OCI-M1 (cell line): Measurements from ENCODE around the gene ATM.
A peak's percentile ranks its signal among the peaks of the same experiment; 100 is the strongest.
"Not testable (repeated sequence)": the region's sequence is repeated elsewhere in the genome, so short reads cannot be mapped to it uniquely, and the experiment has no call there.

Source experiments
- DNase-seq: peaks from one replicate; lab custom pipeline; 2025; lab: John Stamatoyannopoulos, UW

Gene ATM

DNA sequence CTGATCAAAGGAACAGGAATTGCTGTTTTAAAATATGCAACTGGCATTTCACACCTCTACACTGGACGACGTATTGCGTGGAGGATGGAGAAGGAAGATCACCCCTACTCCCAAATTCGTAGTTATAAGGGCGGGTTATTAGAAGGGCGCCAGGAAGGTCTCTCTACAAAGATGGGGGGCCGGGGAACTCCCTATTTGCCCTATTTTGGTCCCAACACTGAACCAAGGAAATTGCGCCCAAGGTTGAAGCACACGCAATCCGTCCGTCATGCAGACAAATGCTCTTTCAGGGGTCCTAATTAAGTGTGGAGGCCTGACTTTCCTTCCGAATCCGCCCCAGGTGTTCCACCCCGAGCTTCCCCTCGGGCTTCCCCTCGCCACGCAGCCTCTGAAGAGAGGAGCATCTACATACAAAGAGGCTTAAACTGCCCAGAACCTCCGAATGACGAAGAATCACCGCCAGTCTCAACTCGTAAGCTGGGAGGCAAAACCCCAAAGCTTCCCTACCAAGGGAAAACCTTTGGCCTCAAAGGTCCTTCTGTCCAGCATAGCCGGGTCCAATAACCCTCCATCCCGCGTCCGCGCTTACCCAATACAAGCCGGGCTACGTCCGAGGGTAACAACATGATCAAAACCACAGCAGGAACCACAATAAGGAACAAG lies 825 bp upstream of the ATM start:
- no peak for DNase-seq

DNA sequence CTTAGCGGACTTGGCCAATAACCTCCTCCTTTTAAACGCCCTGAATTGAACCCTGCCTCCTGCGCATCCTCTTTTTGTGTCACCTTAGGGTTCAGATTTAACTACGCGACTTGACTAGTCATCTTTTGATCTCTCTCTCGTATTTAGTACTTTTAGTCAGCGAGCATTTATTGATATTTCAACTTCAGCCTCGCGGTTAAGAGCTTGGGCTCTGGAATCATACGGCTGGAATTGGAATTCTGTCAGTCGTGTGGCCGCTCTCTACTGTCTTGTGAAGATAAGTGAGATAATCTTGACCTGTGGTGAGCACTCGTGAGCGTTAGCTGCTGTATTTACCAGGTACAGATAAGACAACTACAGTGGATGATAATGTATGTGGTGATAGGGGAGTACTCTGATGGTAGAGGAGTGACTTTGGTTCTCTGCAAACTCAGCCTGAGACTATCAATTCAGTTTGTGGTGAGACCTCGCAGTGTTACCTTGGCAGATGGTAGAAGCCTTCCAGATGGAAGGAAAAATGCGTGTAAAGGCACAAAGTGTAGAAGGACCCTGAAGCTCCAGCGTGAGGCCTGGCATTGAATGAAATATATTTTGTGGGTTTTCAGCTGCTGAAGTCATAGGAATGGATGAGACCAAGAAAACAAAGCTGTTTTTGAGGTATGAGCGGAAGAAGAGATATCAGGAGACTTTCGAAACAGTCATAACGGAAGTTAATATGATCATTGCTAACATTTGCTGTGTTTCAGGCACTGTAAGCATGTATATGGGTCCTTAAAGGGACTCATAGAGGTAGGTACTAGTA lies 682 bp downstream of the ATM start:
- DNase-seq = peak; percentile 65

DNA sequence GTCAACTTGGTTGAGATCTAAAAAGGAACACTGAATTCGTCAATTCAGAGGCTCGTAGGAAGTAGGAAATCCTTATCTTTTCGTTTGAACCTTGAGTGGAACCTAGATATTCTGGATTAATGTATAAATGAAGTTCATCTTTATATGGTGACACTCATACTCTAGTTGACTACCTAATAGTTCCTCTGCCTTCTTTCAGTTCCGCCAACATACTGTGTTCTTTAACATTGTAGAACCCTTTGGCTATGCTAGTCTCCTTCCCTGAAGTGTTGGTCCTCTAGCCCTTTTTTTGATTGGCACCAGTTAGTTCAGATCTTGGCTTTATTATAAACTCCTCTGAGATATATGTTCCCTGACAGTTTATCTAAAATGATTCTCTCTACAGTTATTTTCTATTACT lies 1.5 kb downstream of the ATM start:
- peak; percentile 26 for DNase-seq

DNA sequence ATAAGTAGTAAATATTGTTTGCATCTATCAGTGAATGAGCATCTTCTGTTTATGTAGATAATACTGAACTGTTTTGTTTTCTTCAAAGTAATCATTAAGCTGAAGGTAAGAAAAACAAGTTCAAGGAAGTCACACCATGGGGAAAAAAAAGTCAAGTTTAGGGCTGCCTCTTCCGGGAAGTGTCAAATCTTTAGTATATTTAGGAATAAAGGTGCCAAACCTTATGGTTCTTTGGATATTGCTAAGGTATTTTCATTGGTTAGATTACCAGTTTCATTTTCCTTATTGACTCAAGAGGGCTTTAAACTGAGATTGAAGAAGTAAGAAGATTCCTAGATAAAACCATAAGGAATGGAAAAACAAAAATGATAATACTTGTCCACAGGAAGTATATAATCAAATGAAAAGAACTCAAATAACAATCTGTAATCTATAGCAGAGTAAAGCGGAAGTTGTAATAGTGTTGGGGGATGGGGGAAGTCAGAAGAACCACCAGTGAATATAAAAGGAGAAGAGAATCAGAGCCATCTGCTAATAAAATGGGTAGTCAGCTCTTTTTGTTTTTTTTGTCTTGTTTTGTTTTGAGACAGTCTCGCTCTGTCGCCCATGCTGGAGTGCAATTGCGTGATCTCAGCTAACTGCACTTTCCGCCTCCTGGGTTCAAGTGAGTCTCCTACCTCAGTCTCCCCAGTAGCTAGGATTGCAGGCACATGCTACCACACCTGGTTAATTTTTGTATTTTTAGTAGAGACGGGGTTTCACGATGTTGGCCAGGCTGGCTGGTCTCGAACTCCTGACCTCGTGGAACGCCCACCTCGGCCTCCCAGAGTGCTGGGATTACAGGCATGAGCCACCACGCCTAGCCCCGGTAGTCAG lies 2.3 kb downstream of the ATM start:
- DNase-seq = peak; percentile 37

DNA sequence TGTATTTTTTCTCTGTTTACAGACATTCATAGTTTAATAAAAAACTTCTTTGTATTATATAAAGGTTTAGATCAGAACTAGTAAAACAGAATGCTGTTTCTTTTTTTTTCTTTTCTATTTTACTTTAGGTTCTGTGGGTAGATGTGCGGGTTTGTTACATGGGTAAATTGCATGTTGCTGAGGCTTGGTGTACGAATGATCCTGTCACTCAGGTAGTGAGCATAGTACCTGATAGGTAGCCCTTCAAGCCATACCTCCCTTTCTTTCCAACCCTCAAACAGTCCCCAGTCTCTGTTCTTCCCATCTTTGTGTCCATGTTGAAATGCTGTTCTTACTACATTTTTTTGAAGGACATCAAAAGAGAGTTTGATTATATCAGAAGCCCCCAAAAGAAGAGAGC lies 3.2 kb downstream of the ATM start:
- DNase-seq = no peak

DNA sequence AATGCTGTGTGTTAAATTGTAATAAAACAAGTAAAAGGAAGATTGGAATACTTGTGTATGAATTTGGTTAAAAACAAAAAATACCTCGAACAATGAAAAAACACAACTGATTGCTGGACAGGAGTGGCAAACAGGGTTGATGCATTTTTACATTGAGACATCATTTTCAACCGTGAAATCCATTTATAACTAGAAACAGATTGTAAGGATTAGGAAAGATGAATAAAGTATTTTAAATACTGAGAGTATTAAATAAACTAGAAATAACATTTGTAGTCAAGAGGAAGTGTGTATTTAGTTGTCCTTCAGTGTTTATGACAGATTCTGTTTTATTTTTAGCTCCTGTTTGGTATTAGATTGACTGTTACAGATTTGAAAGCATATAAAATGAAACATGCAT lies 5.4 kb downstream of the ATM start:
- no peak for DNase-seq

DNA sequence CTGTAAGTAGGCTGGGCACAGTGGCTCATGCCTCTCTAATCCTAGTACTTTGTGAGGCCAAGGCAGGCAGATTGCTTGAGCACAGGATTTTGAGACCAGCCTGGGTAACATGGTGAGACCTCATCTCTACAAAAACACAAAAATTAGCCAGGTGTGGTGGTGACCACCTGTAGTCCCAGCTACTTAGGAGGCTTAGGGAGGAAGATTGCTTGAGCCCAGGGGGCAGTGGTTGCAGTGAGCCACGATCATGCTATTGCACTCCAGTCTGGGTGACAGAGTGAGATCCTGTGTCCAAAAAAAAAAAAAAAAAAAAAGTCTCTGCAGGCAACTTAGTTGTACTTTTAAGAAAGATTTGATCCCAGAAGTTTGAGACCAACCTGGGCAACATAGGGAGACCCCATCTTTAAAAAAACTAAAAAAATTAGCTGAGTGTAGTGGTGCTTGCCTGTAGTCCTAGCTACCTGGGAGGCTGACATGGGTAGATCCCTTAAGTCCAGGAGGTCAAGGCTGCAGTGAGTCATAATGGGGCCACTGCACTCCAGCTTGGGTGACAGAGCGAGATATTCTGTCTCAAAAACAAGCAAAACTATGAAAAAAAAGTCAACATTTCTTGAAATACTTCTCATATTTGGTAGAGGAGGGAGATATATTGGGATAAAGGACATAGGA lies 10.5 kb downstream of the ATM start:
- DNase-seq = no peak

DNA sequence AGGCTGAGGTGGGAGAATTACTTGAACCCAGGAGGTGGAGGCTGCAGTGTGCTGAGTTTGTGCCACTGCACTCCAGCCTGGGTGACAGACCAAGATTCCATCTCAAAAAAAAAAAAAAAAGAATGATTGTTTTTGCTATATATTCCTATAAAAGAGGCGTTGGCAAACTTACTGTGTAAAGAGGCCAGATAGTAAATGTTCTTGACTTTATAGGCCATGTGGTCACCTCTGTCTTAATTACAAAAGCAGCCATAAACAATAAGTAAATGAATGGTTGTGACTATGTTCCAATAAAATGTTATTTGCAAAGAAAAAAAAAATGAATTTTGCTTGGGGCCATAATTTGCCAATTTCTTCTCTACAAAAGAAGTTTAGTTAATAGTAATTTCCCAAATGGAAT lies 12.3 kb downstream of the ATM start:
- no peak for DNase-seq

DNA sequence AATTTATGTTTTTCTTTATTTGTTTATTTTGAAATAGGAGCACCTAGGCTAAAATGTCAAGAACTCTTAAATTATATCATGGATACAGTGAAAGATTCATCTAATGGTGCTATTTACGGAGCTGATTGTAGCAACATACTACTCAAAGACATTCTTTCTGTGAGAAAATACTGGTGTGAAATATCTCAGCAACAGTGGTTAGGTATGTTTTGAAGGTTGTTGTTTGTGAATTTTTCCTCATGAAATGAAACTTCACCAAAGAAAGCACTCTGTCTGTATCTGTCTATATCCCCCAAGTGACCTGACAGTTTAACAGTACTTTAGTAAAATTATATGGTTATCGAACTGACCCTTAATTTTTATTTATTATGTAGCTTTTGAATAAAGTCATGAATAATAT lies 12.8 kb downstream of the ATM start:
- no peak for DNase-seq

DNA sequence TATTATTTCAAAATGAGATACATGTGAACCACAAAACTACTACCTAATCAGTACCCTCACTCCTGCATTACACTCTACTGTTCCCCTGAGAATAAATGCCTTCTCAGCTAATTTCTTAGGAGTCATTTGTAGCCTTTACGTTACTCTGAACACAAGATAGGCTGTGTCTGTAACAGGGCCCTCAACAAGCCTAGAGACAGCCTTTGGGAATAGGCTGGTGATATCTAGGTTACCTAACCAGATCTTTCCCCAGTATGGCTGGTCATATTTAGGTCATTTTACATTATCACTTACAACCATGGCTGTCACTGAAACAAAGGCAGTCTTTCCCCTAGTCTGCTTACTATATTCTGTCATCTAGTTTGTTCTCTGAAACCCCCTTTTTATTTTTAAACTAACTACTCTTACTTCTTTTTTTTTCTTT lies 14.2 kb downstream of the ATM start:
- no peak for DNase-seq

DNA sequence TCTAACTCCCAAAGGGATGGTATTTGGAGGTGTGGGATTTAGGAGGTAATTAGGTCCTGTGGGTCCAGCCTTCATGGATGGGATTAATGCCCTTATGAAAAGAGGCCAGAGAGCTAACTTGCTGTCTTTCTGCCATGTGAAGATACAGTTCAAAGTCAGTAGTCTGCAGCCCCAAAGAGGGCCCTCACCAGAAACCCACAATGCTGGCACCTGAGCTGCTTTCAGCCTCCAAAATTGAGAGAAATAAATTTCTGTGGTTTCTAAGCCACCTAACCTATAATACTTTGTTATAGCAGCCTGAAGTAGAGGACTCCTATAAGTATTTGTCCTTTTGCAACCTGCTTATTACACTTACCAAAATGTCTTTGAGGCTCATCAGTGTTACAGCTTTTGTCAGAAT lies 16.2 kb downstream of the ATM start:
- DNase-seq = no peak

DNA sequence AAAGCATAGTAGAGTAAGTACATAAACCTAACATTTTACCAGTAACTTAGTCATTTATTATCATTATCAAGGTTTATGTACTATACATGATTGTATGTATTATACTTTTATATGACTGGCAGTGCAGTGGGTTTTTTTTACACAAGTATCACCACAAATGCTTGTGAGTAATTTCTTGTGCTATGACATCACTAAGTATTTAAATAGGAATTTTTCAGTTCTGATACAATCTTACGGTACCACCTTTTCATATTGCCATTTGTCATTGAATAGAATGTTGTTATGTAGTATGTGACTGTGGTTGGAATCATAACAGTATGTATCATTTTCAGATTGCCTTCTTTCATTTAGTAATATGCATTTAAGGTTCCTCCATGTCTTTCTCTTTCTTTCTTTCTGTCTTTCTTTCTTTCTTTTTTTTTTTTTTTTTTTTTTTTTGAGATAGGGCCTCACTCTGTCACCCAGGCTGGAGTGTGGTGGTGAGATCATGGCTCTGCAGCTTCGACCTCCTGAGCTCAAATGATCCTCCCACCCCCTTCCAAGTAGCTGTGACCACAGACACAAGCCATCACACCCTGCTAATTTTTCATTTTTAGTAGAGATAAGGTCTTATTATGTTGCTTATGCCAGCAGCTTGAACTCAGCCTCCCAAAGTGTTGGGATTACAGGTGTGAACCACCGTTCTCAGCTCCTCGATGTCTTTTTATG lies 18.6 kb downstream of the ATM start:
- no peak for DNase-seq

DNA sequence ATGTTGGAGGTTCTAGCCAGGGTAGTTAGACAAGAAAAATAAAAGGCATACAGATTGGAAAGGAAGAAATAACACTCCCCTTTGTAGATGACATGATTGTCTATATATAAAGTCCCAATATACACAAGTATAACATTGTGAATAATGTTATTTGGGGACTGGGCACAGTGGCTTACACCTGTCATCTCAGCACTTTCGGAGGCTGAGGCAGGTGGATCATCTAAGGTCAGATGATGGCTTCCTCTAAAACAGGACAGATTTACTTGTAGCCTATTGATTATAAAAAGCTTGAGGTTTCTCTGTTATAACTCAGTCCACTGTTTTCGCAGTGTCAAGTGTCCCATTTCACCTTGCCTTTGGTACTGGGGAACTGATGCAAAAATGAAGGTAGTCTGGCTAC lies 19.6 kb downstream of the ATM start:
- DNase-seq = no peak

DNA sequence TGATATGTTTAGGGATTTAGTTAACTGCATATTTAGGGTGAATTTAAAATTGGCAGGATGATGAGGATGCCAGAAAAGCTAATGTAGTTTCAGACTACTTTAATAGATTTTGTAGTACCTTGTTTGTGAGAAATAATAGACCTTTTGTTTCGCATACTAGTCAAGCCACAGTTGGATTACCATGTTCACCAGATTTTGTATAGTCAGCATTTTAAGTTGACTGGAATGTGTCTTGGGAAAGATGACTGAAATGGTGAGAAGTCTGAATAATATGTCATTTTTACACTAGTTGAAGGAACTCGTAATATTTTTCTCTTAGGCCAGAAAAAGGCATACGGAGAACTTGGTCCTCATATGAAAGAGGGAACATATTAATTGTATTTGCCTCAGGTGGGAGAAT lies 23.4 kb downstream of the ATM start:
- no peak for DNase-seq

DNA sequence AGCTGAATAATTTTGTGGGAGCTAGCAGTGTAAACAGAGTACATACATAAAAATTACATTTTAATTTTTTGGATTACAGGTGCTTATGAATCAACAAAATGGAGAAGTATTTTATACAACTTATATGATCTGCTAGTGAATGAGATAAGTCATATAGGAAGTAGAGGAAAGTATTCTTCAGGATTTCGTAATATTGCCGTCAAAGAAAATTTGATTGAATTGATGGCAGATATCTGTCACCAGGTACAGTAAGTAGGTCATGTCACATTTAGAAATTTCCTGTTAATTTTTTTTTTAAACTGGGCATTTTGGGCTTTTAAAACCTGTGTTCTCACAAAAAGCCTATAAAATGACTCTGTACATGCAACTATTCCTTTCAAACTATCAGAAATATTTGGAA lies 24.0 kb downstream of the ATM start:
- DNase-seq = no peak

DNA sequence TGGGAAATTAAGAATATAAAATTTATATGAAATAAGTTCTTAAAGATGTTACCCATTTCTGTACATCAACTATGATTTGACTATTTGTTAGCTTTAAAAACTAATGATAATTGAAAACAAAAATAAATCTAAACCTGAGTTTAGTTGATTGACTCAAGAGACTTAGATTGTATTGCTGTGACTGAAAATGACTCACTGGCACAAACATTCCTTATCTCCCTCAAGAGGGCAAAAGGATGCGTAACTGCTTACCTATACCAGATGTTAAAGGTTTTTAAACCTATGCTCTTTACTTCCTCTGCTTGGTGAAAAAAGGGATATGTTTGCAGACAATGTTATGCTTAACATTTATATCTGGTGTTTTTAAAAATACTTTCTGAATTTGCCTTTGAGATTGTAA lies 30.3 kb downstream of the ATM start:
- no peak for DNase-seq

DNA sequence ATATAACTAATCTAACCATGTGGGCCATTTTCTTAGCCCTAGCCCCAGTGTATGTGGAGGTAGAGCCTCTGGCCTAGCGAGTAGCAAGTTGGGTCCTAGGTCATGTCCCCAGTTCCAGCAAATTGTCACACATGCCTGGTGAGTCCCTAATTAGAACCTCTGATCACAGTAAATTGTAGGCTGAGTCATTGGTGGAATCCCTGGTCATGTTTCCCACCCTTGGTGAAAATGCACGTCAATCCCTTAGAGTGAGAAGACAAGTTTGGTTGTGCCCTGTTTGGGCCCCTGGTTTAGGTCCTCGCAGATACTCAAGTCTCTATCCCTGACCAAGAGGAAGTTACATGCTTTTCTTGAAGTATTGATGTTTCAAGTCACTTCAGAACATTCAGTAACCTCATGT lies 46.7 kb downstream of the ATM start:
- DNase-seq = no peak

DNA sequence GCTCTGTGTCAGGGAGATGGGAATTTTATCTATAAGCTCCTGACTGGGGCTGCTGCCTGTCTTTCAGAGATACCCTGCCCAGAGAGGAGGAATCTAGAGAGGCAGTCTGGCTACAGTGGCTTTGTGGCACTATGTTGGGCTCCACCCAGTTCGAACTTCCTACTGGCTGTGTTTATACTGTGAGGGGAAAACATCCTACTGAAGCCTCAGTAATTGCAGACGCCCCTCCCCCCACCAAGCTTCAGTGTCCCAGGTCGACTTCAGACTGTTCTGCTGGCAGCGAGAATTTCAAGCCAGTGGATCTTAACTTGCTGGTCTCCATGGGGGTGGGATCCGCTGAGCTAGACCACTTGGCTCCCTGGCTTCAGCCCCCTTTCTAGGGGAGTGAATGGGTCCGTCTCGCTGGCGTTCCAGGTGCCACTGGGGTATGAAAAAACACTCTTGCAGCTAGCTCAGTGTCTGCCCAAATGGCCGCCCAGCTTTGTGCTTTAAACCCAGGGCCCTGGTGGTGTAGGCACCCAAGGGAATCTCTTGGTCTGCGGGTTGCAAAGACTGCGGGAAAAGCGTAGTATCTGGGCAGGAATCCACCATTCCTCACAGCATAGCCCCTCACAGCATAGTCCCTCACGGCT lies 54.2 kb downstream of the ATM start:
- DNase-seq = not testable (repeated sequence)

DNA sequence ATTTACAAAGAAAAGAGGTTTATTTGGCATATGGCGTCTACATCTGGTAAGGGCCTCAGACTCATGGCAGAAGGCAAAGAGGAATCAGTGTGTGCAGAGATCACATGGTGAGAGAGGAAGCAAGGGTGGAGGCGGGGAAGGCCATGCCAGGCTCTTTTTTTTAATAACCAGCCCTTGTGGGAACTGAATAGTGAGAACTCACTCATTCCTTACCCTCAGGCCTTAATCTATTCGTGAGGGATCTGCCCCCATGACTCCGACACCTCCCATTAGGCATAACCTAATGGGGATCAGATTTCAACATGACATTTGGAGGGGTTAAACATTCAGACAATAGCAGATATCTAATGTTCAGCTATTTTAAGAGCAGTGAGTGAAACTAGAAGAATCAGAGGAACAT lies 55.7 kb downstream of the ATM start:
- no peak for DNase-seq

DNA sequence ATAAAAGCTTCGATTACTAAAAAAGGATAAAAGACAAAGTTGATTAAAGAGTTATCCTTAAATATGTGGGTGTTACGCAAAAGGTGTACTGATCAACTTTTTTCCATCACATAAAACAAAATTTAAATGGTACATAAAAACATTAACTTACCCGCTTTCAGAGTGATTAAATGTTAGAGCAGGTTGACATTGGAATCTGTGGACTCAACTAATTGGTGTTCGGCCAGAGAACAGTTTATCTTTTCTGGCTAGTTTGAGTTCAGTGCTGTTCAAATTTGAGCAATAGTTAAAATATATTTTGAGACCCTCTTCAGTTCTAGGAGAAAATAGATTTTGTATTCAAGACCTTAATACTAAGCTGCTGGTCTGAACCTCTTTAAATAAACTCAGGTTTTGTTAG lies 56.1 kb downstream of the ATM start:
- no peak for DNase-seq

DNA sequence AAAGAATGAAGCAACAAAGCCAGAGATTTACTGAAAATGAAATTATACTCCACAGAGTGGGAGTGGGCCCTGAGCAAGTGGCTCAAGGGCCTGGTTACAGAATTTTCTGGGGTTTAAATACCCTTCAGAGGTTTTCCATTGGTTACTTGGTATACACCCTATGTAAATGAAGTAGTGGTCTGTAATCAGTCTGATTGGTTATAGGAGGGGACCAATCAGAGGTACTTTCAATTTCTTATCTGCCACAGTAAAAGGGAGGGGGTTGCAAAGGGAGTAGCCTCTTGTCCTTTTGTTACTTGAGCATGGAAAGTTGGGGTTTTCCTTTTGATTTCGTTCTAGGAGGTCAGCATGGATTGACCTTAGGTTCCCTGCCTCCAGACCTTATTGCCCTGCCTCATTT lies 63.5 kb downstream of the ATM start:
- DNase-seq = peak; percentile 30
